Skeletal muscle satellite cell (primary cell): ENCODE data around the gene MX1.

Source experiments
- H3K27me3 ChIP-seq: 2 replicates; pipeline ENCODE4 v1.7.0; 2013; ENCODE audit warnings: low read length; ENCODE audit not compliant: control insufficient read depth, insufficient read depth
- H3K36me3 ChIP-seq: 2 replicates; pipeline ENCODE4 v1.7.0; 2013; ENCODE audit warnings: mild to moderate bottlenecking, control low read depth, low read length; ENCODE audit not compliant: insufficient read depth
- H3K4me1 ChIP-seq: 2 replicates; pipeline ENCODE4 v1.7.0; 2013; ENCODE audit warnings: low read length; ENCODE audit not compliant: control insufficient read depth, insufficient read depth
- H3K4me2 ChIP-seq: 2 replicates; pipeline ENCODE4 v1.7.0; 2013; ENCODE audit warnings: mild to moderate bottlenecking, low read length
- H3K4me3 ChIP-seq: 2 replicates; pipeline ENCODE4 v1.7.0; 2013; ENCODE audit warnings: low read length
- H3K9ac ChIP-seq: 2 replicates; pipeline ENCODE4 v1.7.0; 2013; ENCODE audit warnings: mild to moderate bottlenecking, low read depth, low read length, moderate library complexity
- H3K9me3 ChIP-seq: replicated peaks from 2 replicates; pipeline ENCODE4 v1.7.0; 2013; ENCODE audit warnings: mild to moderate bottlenecking, control low read depth, low read length

The MX1 gene

DNA sequence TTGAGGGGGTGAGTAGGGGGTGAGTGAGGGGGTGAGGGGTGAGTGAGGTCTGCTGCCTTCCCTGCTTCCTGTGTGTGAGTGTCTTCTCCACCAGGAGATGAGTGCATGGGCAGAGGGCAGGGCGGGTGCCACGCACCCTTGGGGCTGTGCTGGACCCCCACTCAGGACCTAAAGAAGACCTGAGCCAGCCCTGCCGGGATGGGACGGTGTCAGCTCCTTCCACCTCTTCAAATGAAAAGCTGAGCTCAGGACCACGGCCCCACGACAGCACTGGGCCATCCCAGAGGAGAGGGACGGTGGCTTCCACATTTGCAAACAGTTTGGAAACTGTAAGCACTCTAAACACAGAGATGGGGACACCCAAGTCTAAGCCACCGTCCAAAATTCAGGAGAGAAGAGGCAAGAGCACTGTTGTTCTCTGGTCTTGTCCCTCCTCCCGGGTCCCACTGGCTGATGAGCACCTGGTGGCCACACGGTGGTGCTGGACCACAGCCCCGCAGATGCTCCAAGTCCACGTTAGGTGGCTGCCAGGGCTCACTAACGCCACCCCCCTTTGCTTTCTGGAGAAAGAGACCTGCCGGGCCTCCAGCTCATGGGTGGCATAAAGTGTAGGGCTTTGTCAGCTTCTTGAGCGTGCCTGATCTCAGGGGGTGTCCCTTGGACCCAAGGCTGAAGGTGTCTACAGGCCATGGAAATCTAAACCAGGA is 49.8 kb downstream of the MX1 start:
- Histone ChIP-seq H3K36me3 (no peaks in the 10 kb centered on the region), H3K4me2 (no peak overlapping the region), H3K4me1 (peaks cover 3% of the 10 kb centered on the region), H3K9ac (no peak overlapping the region), H3K9me3 (no peaks in the 10 kb centered on the region), H3K4me3 (no peak overlapping the region), H3K27me3 (peaks cover 29% of the 10 kb centered on the region)

DNA sequence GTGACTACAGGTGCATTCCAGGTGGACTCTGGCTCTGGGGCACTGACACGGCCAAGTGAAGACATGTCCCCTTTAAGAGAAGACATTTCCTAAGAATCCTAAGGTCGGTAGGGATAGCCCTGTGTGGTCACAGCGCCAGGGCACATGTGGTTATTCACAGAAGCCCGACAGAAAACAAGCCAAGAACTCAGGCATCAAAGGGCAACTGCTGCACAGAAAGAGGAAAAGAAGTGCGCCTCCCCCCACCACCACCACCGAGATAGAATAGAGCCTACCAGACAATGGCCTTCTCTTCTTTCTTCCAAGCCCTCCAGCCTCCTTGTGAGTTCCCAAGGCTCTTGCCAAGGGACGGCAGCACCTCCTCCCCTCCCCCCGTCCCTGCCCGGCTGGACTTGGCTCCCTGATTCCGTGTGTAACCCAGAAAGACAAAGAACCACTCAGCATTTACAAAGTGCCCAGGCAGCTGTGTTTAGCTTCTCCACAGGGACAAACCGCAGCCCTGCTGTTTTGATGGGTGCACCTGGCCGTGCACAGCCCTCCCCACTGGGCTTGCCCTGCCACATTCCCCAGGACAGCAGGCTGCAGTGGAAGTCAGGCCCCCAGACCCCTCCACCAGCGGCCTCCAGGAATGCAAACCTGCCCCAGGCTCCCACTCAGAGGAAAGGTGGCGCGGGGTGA is 51.7 kb downstream of the MX1 start:
- no peaks in the 10 kb centered on the region for H3K9me3 ChIP-seq
- peaks cover 25% of the 10 kb centered on the region for H3K27me3 ChIP-seq
- H3K9ac ChIP-seq = no peak overlapping the region
- H3K4me3 ChIP-seq = no peak overlapping the region
- no peaks in the 10 kb centered on the region for H3K36me3 ChIP-seq
- H3K4me2 ChIP-seq = no peak overlapping the region
- H3K4me1 ChIP-seq = peaks cover 3% of the 10 kb centered on the region

DNA sequence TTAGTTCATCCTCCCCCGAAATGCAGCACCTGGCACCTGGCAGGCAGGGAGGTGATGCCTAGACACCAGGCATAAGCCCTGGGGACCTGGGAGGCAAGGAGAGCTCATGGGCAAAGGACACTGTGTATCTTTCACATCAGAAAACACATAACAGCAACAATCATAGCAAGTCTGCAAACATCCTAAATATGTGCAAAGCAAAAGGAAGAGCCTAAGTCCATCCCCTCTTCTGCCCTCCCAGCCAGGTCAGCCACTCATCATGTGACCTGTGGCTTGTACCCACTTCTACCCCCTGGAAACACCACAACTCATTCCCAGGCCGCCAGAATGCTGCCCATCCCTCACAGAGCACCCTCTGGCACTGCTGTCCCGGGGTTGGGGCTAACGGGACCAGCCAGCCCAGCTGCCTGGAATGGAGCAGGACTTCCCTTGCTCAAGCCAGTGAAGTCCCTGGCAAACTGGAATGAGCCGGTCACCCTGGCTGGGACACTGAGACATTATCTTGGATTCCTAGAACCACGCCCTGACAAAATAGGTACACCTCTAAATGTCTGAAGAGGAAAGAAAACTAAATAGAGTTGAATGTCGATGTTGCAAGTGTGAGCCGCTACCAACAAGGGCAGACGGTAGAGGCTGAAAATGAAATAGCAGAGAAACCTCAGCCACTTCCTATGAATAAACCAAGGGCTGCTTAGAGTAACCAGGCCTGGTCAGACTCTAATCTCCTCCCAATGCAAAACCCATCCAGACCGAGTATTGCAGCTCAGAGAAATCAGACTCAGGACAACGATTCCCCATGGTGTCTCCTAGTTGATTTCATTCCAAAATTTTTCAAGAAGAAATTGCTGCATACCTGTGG is 52.5 kb downstream of the MX1 start:
- Histone ChIP-seq H3K9me3 (no peaks in the 10 kb centered on the region), H3K36me3 (no peaks in the 10 kb centered on the region), H3K4me2 (no peak overlapping the region), H3K4me3 (no peak overlapping the region), H3K27me3 (peaks cover 26% of the 10 kb centered on the region), H3K4me1 (peaks cover 3% of the 10 kb centered on the region), H3K9ac (no peak overlapping the region)

DNA sequence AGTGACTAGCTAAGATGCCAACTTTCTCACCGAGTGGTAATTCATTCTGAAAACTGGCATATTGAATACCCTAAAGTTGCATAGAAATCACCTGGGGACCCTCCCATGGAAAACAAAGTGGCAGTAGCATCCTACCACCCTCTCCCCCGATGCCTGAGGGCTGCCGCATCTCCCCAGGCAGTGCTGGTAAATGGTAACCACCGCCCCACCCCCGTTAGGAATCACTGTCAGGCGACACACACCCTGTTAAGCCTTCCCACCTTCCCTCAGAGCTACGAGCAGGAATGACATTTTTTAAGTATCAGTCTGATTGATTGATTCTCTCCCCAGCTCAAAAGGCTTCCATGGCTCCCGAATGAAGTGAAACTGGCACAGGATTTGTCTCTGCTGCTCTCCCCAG is 53.6 kb downstream of the MX1 start:
- peaks cover 26% of the 10 kb centered on the region for H3K27me3 ChIP-seq
- H3K4me2 ChIP-seq = no peak overlapping the region
- no peak overlapping the region for H3K9ac ChIP-seq

DNA sequence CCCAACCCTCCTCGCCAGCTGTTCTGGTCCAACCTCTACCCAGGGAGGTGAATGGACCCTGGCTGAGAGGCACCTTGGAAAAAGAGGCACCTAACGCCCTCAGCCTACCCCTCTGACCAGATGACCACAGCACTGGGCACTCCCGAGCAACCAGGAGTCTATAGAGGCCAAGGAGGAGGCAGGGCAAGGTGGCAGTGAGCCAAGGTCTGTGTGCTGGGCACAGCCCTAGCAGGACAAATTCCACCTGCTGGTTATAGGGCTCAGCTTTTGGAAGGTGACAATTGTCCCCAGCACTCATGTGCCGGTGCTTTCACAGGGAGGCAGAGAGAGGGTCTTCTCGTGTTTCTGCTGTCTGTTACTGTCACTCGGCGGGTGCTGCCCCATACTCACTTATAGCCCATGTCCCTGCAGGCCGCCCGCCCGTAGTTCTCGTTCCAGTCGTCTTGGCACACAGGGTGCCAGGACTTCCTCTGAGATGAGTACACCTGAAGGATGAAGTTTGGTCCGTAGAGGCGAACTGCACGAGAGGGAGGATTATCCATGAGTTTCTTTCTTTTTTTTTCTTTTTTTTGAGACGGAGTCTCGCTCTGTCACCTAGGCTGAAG is 54.1 kb downstream of the MX1 start:
- no peak overlapping the region for H3K9ac ChIP-seq
- no peak overlapping the region for H3K4me2 ChIP-seq
- no peaks in the 10 kb centered on the region for H3K36me3 ChIP-seq
- H3K9me3 ChIP-seq = no peaks in the 10 kb centered on the region
- H3K4me1 ChIP-seq = peaks cover 3% of the 10 kb centered on the region
- peaks cover 26% of the 10 kb centered on the region for H3K27me3 ChIP-seq
- H3K4me3 ChIP-seq = no peak overlapping the region

More for the DNA sequence above, 53.6 kb downstream of the MX1 start:
- Histone ChIP-seq H3K9me3 (no peaks in the 10 kb centered on the region), H3K4me1 (peaks cover 3% of the 10 kb centered on the region), H3K4me3 (no peak overlapping the region), H3K36me3 (no peaks in the 10 kb centered on the region)

DNA sequence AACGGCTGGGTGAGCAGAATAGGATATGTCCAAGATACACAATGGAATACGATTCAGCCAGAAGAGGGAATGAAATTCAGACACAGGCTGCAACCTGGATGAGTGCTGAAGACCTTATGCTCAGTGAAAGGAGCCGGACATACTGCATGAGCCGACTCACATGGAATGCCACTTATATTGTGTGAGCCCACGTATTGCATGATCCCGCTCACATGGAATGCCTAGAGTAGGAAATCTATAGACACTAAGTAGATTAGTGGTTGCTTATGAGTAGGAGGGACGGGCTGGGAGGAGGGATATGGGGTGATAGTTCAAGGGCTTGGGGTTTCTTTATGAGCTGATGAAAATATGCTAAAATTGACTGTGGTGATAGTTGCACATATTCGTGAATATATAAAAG is 55.2 kb downstream of the MX1 start:
- Histone ChIP-seq H3K9ac (no peak overlapping the region), H3K27me3 (peaks cover 25% of the 10 kb centered on the region)

DNA sequence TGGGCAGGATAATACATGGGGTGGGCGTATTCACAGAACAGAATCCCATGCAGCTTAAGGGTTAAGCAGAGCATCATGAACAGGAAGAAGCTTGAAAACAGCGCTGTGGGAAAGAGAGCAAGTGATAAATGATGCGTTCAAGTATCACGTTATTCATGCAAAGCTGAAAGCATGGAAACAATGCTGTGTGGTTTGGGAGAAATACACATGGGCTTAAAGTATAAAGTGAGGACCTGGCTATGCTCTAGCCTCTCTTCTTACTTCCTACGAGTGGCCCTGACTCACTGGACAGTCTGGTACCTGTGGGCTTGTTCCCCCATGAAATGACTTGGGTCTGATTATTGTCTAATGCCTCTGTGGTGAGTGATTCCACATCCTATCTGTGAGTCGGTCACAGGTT is 56.3 kb downstream of the MX1 start:
- no peaks in the 10 kb centered on the region for H3K9me3 ChIP-seq
- peaks cover 11% of the 10 kb centered on the region for H3K4me1 ChIP-seq
- H3K27me3 ChIP-seq = peaks cover 18% of the 10 kb centered on the region
- no peak overlapping the region for H3K9ac ChIP-seq
- H3K4me2 ChIP-seq = no peak overlapping the region
- no peak overlapping the region for H3K4me3 ChIP-seq
- H3K36me3 ChIP-seq = no peaks in the 10 kb centered on the region

More for the DNA sequence above, 55.2 kb downstream of the MX1 start:
- peaks cover 6% of the 10 kb centered on the region for H3K4me1 ChIP-seq
- H3K9me3 ChIP-seq = no peaks in the 10 kb centered on the region
- H3K4me2 ChIP-seq = no peak overlapping the region
- H3K36me3 ChIP-seq = no peaks in the 10 kb centered on the region
- H3K4me3 ChIP-seq = no peak overlapping the region

DNA sequence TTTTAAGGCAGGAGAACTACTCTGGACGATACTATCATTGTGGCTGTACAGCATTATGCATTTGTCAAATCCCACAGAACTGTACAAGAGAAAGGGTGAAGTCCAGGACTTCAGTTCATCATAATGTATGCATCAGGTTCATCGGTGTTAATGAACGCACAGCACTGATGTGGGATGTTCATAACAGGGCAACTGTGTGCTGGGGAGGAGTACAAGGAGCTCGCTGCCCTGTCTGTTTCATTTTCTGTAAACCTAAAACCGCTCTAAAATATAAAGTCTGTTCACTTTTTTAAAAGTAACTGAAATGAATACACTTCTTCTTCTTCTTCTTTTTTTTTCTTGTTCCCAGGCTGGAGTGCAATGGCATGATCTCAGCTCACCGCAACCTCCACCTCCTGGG is 56.9 kb downstream of the MX1 start:
- H3K9ac ChIP-seq = no peak overlapping the region
- peaks cover 8% of the 10 kb centered on the region for H3K4me1 ChIP-seq
- peaks cover 12% of the 10 kb centered on the region for H3K27me3 ChIP-seq
- no peak overlapping the region for H3K4me3 ChIP-seq
- H3K4me2 ChIP-seq = no peak overlapping the region
- H3K9me3 ChIP-seq = no peaks in the 10 kb centered on the region
- H3K36me3 ChIP-seq = no peaks in the 10 kb centered on the region

DNA sequence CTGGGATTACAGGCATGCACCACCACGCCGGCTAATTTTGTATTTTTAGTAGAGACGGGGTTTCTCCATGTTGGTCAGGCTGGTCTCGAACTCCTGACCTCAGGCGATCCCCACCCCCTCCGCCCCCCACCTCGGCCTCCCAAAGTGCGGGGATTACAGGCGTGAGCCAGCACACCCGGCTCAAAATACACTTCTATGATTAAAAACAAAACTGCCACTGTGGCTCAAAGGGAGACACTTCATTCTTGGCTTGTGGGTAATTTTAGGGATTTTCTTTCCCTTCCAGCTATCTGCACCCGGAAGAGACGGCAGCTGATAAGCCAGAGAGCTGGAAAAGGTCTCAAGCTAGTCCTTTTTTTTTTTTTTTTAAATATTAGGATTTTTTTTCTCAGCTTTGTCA is 57.4 kb downstream of the MX1 start:
- no peaks in the 10 kb centered on the region for H3K36me3 ChIP-seq
- H3K4me1 ChIP-seq = peaks cover 8% of the 10 kb centered on the region
- H3K4me3 ChIP-seq = no peak overlapping the region
- no peaks in the 10 kb centered on the region for H3K9me3 ChIP-seq
- peaks cover 10% of the 10 kb centered on the region for H3K27me3 ChIP-seq
- H3K9ac ChIP-seq = no peak overlapping the region
- no peak overlapping the region for H3K4me2 ChIP-seq

DNA sequence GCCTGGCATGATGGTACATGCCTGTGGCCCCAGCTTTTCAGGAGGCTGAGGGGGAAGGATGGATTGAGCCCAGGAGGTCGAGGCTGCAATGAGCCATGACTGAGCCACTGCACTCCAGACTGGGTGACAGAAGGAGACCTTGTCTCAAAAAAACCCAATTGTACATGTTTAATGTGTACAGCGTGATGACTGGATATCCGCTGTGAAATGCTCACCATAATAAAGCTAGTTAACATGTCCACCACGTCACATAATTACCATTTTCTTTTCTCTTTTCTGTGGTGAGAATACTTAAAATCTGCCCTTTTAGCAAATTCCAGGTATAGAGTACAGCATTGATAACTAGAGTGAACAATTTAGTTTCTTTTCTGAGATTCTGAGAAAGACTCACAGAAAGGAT is 57.9 kb downstream of the MX1 start:
- Histone ChIP-seq H3K4me3 (no peak overlapping the region), H3K4me2 (no peak overlapping the region), H3K9me3 (no peaks in the 10 kb centered on the region), H3K9ac (no peak overlapping the region), H3K4me1 (peaks cover 8% of the 10 kb centered on the region), H3K36me3 (no peaks in the 10 kb centered on the region), H3K27me3 (peaks cover 7% of the 10 kb centered on the region)

DNA sequence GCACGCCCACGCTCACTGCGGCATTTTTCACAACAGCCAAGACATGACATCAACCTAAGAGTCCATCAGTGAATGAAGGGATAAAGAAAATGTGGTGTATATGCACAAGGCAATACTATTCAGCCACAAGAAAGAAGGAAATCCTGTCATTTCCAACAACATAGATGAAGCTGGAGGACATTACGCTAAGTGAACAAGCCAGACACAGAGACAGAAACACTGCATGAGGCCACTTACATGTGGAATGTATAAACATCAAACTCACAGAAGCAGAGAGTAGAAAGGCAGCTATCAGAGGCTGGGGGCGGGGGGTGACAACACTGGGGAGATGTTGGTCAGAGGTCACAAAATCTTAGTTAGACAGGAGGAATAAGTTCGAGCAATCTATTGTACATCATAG is 61.0 kb downstream of the MX1 start:
- H3K9ac ChIP-seq = no peak overlapping the region
- H3K27me3 ChIP-seq = peaks cover 4% of the 10 kb centered on the region
- no peak overlapping the region for H3K4me2 ChIP-seq
- H3K9me3 ChIP-seq = no peaks in the 10 kb centered on the region
- no peaks in the 10 kb centered on the region for H3K36me3 ChIP-seq
- peaks cover 8% of the 10 kb centered on the region for H3K4me1 ChIP-seq
- H3K4me3 ChIP-seq = no peak overlapping the region
